GM20431 (cell line): ENCODE measurements around the gene ZNF398.

Experiments used
- in situ Hi-C: fragments of 300-500 bp; cut with MseI, MboI; formaldehyde crosslinking; loops from one replicate; pipeline ENCODE4 v1.15.0; 2020; ENCODE audit warnings: low sequenced_read_pairs; ENCODE audit not compliant: unreplicated experiment

The ZNF398 gene

GRCh38 chr7:149145031-149145845, 2.0 kb upstream of the ZNF398 start:
- in situ Hi-C loops: no loop called here

GRCh38 chr7:149147752-149148653, 750 bp downstream of the ZNF398 start:
- in situ Hi-C loops: no loop called here

- in situ Hi-C loops: no loop called here
These were observed 3.7 kb downstream of the ZNF398 start for GRCh38 chr7:149150981-149151380.

- in situ Hi-C loops: no loop called here
These were observed 6.1 kb downstream of the ZNF398 start for GRCh38 chr7:149153346-149153745.

GRCh38 chr7:149154056-149154455, 6.8 kb downstream of the ZNF398 start:
- in situ Hi-C loops: no loop called here

- in situ Hi-C loops: no loop called here
These were observed 9.6 kb downstream of the ZNF398 start for GRCh38 chr7:149156898-149157297.

- in situ Hi-C loops: no loop called here
These were observed 14.1 kb downstream of the ZNF398 start for GRCh38 chr7:149161241-149161848.

GRCh38 chr7:149166142-149166541, 18.9 kb downstream of the ZNF398 start:
- in situ Hi-C loops: no loop called here

GRCh38 chr7:149166630-149167352, 19.5 kb downstream of the ZNF398 start:
- in situ Hi-C loops: no loop called here

- in situ Hi-C loops: no loop called here
These were observed 24.8 kb downstream of the ZNF398 start for GRCh38 chr7:149171892-149172533.

GRCh38 chr7:149172534-149172920, 25.3 kb downstream of the ZNF398 start:
- in situ Hi-C loops: no loop called here

GRCh38 chr7:149175150-149175549, 27.9 kb downstream of the ZNF398 start:
- in situ Hi-C loops: no loop called here

GRCh38 chr7:149179241-149179640, 32.0 kb downstream of the ZNF398 start:
- in situ Hi-C loops: no loop called here

- in situ Hi-C loops: no loop called here
These were observed 33.6 kb downstream of the ZNF398 start for GRCh38 chr7:149180722-149181449.

GRCh38 chr7:149181450-149181790, 34.2 kb downstream of the ZNF398 start:
- in situ Hi-C loops: no loop called here

- in situ Hi-C loops: no loop called here
These were observed 37.0 kb downstream of the ZNF398 start for GRCh38 chr7:149184274-149184673.

- in situ Hi-C loops: no loop called here
These were observed 41.0 kb downstream of the ZNF398 start for GRCh38 chr7:149188213-149188612.

- in situ Hi-C loops: no loop called here
These were observed 41.5 kb downstream of the ZNF398 start for GRCh38 chr7:149188637-149189259.

- in situ Hi-C loops: no loop called here
These were observed 44.6 kb downstream of the ZNF398 start for GRCh38 chr7:149191851-149192250.
